Hematopoietic multipotent progenitor cell treated with erythropoietin and hydrocortisone succinate and interleukin-3 and kit ligand, for 8 days (in vitro differentiated cells): ENCODE results near the gene PAM16.
A peak's percentile ranks its signal among the peaks of the same experiment; 100 is the strongest.
"Not testable (repeated sequence)": the region's sequence is repeated elsewhere in the genome, so short reads cannot be mapped to it uniquely, and the experiment has no call there.

ENCODE experiments used
- DNase-seq: peaks from one replicate; pipeline ENCODE4 v3.0.0-alpha.2; 2015

Gene PAM16

GRCh38 chr16:4350365-4350786 is 745 bp downstream of the PAM16 start:
- DNase-seq = no peak

DNA sequence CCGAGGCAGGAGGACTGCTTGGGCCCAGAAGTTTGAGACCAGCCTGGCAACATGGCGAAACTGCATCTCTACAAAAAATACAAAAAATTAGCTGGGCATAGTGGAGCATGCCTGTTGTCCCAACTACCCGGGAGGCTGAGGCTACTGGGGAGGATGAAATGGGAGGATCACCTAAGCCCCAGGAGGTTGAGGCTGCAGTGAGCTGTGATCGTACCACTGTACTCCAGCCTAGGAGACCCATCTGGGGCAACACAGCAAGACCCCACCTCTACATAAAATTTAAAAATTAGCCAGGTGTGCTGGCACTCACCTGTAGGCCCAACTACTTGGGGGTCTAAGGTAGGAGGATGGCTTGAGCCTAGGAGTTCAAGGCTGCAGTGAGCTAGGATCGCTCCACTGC is 1.8 kb downstream of the PAM16 start:
- DNase-seq = no peak

GRCh38 chr16:4347765-4348509 is 3.2 kb downstream of the PAM16 start:
- peak; percentile 77 for DNase-seq

DNA sequence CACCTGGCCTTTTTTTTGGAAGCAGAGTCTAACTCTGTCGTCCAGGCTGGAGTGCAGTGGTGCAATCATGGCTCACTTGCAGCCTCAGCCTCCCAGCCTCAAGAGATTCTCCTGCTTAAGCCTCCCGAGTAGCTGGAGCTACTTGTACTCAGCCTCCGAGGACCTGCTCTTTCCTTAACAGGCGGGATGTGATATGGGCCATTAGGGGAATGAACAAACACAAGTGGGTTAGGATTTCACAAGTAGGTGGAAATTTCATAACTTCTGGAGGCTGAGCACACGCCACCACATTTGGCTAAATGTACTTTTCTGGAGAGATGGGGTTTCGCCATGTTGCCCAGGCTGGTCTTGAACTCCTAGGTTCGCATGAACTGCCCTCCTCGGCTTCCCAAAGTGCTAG is 4.1 kb downstream of the PAM16 start:
- no peak for DNase-seq

GRCh38 chr16:4345836-4346781 is 5.0 kb downstream of the PAM16 start:
- no peak for DNase-seq

- DNase-seq = no peak
These were observed 5.9 kb downstream of the PAM16 start for GRCh38 chr16:4344983-4345835.

- DNase-seq = not testable (repeated sequence)
These were observed 6.7 kb downstream of the PAM16 start for GRCh38 chr16:4344300-4344982.

GRCh38 chr16:4342866-4343744 is 8.0 kb downstream of the PAM16 start:
- no peak for DNase-seq

- no peak for DNase-seq
These were observed 9.9 kb downstream of the PAM16 start for GRCh38 chr16:4341250-4341649.

GRCh38 chr16:4340443-4340842 is 10.7 kb downstream of the PAM16 start:
- DNase-seq = no peak

- DNase-seq = peak; percentile 41
These were observed 11.2 kb downstream of the PAM16 start for GRCh38 chr16:4339909-4340308.

DNA sequence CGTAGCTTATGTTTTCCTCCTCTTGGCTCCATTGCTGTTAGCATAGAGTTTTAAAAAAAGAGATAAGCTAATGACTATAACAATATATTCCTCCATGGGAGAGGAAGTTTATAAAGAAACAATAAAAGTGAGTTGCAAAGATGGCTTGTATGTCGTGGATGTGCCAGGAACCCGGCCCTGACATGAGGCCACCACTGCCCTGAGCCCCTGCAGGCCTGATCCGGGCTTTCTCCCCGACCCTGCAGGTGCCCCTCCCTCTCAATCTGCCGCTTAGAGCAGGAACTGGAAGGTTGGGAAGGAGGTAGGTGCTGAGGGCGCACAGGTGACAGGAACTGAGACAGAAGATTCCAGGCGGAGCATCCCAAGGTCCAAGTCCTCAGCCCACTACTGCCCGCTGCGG is 11.7 kb downstream of the PAM16 start:
- DNase-seq = no peak

- no peak for DNase-seq
These were observed 12.3 kb downstream of the PAM16 start for GRCh38 chr16:4338712-4339299.

- no peak for DNase-seq
These were observed 13.0 kb downstream of the PAM16 start for GRCh38 chr16:4338125-4338582.

DNA sequence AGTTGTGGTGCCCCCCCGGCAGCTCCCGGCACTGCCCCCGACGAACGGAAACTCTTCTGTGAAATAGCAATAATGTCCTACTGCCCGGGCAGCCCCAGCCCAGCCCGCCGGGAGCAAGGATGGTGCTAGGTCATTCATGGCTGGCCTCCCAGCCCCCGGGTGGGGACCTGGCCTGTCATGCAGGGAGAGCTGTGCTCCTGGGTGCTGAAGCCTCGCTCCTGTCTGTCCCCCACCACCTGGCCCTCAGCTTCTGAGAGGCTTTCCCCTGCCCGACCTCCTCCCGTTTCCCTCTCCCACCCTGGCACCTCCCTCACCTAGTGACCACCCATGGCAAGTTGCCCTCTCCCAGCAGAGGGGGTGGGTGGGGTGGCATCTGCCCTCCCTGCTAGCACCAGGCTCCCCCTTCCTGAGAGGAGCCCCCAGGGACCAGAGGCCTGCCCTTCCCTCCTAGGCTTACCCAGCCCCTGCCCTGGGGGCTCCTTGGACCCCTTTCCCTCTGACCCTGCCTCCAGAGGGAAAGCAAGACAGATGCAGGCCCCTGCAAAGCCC is 13.5 kb downstream of the PAM16 start:
- no peak for DNase-seq

- DNase-seq = no peak
These were observed 14.2 kb downstream of the PAM16 start for GRCh38 chr16:4336701-4337539.

DNA sequence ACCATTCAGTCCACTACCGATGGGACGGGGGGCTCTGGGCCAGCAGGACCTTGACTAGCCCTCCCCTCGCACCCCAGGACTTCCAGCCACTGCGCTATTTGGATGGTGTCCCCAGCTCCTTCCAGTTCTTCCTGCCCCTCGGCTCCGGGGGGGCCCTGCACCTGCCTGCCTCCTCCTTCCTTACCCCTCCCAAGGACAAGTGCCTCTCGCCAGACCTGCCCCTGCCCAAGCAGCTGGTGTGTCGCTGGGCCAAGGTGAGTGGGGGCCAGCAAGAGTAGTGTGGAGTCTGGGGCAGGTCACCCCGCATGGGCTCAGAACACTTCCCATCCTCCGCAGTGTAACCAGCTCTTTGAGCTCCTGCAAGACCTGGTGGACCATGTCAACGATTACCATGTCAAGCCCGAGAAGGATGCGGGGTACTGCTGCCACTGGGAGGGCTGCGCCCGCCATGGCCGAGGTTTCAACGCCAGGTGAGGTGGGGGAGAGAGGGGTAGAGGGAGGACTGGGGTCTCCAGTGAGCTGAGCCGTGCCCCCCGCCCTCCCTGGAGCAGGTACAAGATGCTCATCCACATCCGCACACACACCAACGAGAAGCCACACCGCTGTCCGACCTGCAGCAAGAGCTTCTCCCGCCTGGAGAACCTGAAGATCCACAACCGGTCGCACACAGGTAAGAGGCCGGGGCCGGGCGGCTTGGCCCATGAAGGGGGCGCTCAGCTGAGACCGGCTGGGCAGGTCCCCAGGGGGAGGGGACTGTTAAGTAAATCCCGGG is 16.2 kb downstream of the PAM16 start:
- DNase-seq = no peak

DNA sequence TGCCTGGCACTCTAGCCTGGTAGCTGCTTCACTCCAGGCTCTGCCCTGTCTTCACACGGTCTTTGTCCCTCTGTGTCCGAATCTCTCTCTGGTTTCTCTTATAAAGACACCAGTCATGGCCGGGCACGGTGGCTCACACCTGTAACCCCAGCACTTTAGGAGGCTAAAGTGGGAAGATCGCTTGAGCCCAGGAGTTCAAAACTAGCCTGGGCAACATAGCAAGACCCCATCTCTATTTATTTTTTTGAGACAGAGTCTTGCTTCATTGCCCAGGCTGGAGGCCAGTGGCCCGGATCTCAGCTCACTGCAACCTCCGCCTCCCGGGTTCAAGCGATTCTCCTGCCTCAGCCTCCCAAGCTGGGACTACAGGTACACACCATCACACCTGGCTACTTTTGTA is 17.4 kb downstream of the PAM16 start:
- not testable (repeated sequence) for DNase-seq

DNA sequence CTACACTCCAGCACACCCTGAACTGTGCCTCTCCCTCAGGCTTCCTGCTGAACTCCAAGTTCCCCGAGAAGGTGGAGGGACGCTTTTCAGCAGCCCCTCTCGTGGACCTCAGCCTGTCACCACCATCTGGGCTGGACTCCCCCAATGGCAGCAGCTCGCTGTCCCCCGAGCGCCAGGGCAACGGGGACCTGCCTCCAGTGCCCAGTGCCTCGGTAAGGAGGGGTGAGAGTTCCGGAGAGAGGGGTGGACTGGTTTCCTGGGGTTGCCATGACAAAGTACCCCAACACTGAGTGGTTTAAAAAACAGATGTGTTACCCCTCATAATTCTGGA is 17.8 kb downstream of the PAM16 start:
- DNase-seq = no peak
